ENCODE measurements around the gene ENO2. TPM values are rescaled to one million over a fixed set of nuclear protein-coding genes. Genes with fewer than 3 reads are reported as not detected.

The ENO2 gene
- total RNA-seq, 1 experiment from 2014 or later, result 33.5 TPM

DNA sequence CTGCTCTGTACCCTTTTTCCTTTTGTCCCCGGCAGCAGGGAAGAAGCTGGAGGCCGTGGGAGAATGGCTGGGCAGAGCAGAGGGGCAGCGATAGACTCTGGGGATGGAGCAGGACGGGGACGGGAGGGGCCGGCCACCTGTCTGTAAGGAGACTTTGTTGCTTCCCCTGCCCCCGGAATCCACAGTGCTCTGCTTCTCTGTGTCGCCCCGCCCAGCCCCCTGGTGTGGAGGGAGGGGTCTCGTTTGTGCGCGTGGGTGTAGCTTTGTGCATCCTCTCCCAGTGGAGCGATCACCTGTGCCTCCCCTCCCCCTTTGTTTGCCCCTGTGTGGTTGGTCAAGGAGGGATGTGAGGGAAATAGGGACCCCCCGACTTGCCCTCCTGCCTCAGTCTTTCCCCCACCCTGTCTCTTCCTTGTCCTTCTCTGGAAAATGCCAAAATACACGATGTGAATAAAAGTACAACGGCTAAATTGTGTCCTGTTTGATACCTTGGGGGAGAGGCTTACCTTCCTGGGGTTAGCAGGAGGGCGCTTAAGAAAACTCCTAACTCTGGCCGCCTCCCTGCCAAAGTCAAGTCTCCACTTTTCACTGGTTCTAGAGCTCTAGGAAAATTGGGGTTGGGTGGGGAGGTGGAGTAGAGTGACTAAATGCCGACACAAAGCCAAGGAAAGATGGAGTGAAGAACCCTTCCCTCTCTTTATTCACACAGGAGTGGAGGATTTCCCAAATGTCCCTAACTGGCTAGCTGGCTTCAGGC is 48.0 kb upstream of the ENO2 start:
- in situ Hi-C loops (cut with HindIII; ENCODE audit: low pct_unique_long_range_greater_than_20kb, low sequenced_read_pairs) (no loop called here), intact Hi-C loops (cut with micrococcal nuclease; ENCODE audit: unreplicated experiment) (no loop called here)
- peaks cover 27% of the 10 kb centered on the region for H3K4me1 ChIP-seq (ENCODE audit: control insufficient read depth, insufficient read depth, low read length)
- no peak for DNase-seq (ENCODE audit: low read depth, low spot score)
- H3K9me3 ChIP-seq (ENCODE audit: control insufficient read depth, insufficient read depth, low read depth, low read length), result no peaks in the 10 kb centered on the region
- peak overlapping the region; percentile 61 to 92; a peak in 3 of 4 replicates for H3K4me3 ChIP-seq (ENCODE audit: low read depth in 2 of 2, low read length in 2 of 2)
- POLR2A ChIA-PET, result interaction anchor here (0.6 to 0.9 kb wide), 5 partner anchors 14 to 100 kb away, joined by 3 to 17 read pairs (median 7); partner anchors contain the start of genes PTMS and USP5
- no TSS peak for BruUV-seq (replicated peaks)
- H3K27ac ChIP-seq (ENCODE audit: low read length), result peak overlapping the region; percentile 82
- CTCF ChIA-PET, result no interaction called here
- TF ChIP-seq TCF7L2 (IDR thresholded peaks at IDR 0.05; ENCODE audit: low read depth, low read length) (no peak), POLR2AphosphoS5 (IDR thresholded peaks at IDR 0.05; ENCODE audit: low read depth, low read length) (no peak), SIN3A (IDR thresholded peaks at IDR 0.05; ENCODE audit: borderline replicate concordance, insufficient read depth, low read depth, low read length) (no peak)
- TF ChIP-seq, protein P1, sequence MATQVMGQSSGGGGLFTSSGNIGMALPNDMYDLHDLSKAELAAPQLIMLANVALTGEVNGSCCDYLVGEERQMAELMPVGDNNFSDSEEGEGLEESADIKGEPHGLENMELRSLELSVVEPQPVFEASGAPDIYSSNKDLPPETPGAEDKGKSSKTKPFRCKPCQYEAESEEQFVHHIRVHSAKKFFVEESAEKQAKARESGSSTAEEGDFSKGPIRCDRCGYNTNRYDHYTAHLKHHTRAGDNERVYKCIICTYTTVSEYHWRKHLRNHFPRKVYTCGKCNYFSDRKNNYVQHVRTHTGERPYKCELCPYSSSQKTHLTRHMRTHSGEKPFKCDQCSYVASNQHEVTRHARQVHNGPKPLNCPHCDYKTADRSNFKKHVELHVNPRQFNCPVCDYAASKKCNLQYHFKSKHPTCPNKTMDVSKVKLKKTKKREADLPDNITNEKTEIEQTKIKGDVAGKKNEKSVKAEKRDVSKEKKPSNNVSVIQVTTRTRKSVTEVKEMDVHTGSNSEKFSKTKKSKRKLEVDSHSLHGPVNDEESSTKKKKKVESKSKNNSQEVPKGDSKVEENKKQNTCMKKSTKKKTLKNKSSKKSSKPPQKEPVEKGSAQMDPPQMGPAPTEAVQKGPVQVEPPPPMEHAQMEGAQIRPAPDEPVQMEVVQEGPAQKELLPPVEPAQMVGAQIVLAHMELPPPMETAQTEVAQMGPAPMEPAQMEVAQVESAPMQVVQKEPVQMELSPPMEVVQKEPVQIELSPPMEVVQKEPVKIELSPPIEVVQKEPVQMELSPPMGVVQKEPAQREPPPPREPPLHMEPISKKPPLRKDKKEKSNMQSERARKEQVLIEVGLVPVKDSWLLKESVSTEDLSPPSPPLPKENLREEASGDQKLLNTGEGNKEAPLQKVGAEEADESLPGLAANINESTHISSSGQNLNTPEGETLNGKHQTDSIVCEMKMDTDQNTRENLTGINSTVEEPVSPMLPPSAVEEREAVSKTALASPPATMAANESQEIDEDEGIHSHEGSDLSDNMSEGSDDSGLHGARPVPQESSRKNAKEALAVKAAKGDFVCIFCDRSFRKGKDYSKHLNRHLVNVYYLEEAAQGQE (IDR thresholded peaks at IDR 0.05; ENCODE audit: insufficient read depth in 1 of 2, low read depth in 2 of 2, low read length in 1 of 2), result no peak
- TF ChIP-seq, protein P2, sequence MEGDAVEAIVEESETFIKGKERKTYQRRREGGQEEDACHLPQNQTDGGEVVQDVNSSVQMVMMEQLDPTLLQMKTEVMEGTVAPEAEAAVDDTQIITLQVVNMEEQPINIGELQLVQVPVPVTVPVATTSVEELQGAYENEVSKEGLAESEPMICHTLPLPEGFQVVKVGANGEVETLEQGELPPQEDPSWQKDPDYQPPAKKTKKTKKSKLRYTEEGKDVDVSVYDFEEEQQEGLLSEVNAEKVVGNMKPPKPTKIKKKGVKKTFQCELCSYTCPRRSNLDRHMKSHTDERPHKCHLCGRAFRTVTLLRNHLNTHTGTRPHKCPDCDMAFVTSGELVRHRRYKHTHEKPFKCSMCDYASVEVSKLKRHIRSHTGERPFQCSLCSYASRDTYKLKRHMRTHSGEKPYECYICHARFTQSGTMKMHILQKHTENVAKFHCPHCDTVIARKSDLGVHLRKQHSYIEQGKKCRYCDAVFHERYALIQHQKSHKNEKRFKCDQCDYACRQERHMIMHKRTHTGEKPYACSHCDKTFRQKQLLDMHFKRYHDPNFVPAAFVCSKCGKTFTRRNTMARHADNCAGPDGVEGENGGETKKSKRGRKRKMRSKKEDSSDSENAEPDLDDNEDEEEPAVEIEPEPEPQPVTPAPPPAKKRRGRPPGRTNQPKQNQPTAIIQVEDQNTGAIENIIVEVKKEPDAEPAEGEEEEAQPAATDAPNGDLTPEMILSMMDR (IDR thresholded peaks at IDR 0.05), result no peak
- peaks cover 6% of the 10 kb centered on the region; the same call in 1 of the 2 replicates for H3K36me3 ChIP-seq (ENCODE audit: control insufficient read depth, insufficient read depth, low read length)
- no peaks in the 10 kb centered on the region for H3K27me3 ChIP-seq (ENCODE audit: control insufficient read depth, insufficient read depth, low read length)
- no peak for ATAC-seq

DNA sequence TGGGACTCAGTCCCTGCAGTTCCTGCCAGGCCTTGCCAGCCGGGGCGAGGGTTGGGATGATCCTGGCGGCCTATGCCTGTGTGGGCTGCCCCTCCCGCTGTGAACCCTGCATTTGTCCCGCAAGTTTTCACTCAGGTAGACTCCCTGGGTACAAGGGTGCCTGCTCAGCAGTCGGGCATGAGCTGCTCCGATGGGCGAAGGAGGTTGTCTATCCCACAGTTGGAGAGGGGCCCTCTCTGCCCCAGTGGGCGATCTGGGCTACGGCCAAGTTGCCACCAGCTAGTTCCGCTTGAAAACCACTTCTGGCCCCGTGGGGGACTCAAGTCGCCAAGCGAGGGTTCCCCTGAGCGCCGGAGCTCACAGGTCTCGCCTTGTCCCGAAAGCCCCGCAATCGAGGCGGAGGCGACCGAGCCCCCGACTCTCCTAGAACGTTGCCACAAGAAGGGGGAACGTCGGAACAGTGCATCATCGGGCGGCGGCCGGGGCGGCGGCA is 47.4 kb upstream of the ENO2 start:
- CTCF ChIA-PET, result no interaction called here
- intact Hi-C loops (cut with micrococcal nuclease; ENCODE audit: unreplicated experiment), result no loop called here
- BruUV-seq (replicated peaks), result no TSS peak
- TF ChIP-seq POLR2AphosphoS5 (IDR thresholded peaks at IDR 0.05; ENCODE audit: low read depth, low read length) (no peak), TCF7L2 (IDR thresholded peaks at IDR 0.05; ENCODE audit: low read depth, low read length) (no peak), SIN3A (IDR thresholded peaks at IDR 0.05; ENCODE audit: borderline replicate concordance, insufficient read depth, low read depth, low read length) (no peak)
- TF ChIP-seq, protein P1 (IDR thresholded peaks at IDR 0.05; ENCODE audit: insufficient read depth in 1 of 2, low read depth in 2 of 2, low read length in 1 of 2), result no peak
- in situ Hi-C loops (cut with HindIII; ENCODE audit: low pct_unique_long_range_greater_than_20kb, low sequenced_read_pairs), result no loop called here
- Histone ChIP-seq H3K27me3 (ENCODE audit: control insufficient read depth, insufficient read depth, low read length) (no peaks in the 10 kb centered on the region), H3K27ac (ENCODE audit: low read length) (peak overlapping the region; percentile 82), H3K4me3 (ENCODE audit: low read depth in 2 of 2, low read length in 2 of 2) (peak overlapping the region; percentile 61 to 92), H3K4me1 (ENCODE audit: control insufficient read depth, insufficient read depth, low read length) (peaks cover 28% of the 10 kb centered on the region), H3K36me3 (ENCODE audit: control insufficient read depth, insufficient read depth, low read length) (peaks cover 6% of the 10 kb centered on the region; the same call in 1 of the 2 replicates), H3K9me3 (ENCODE audit: control insufficient read depth, insufficient read depth, low read depth, low read length) (no peaks in the 10 kb centered on the region)
- ATAC-seq (peak; percentile 53), DNase-seq (ENCODE audit: low read depth, low spot score) (no peak)
- POLR2A ChIA-PET, result interaction anchor here (0.6 to 0.9 kb wide), 7 partner anchors 15 to 178 kb away, joined by 3 to 17 read pairs (median 8); partner anchors contain the start of genes PTMS, USP5 and ZNF384
